Measurements from ENCODE around the gene AJAP1.
A peak's percentile ranks its signal among the peaks of the same experiment; 100 is the strongest.

AJAP1 gene

GRCh38 chr1:4612991-4613390, 41.4 kb upstream of the AJAP1 start:
- H2BK12ac ChIP-seq (ENCODE audit: low read length) = no peak overlapping the region
- no peak overlapping the region for H2AFZ ChIP-seq (ENCODE audit: low read length)
- no peak overlapping the region for H3K4ac ChIP-seq (ENCODE audit: low read length)
- peaks cover 0 to 9% of the 10 kb centered on the region in 2 donors for H3K9me3 ChIP-seq (replicated peaks in 1 of 2; ENCODE audit: control insufficient read depth in 2 of 2, insufficient read depth in 1 of 2, low read depth in 1 of 2, low read length in 2 of 2)
- no peak overlapping the region for H4K91ac ChIP-seq (ENCODE audit: low read depth, low read length, poor library complexity)
- H2AK5ac ChIP-seq (ENCODE audit: low read depth, low read length) = no peak overlapping the region
- no peaks in the 10 kb centered on the region for H3K79me1 ChIP-seq (ENCODE audit: low read depth, low read length)
- H3K27ac ChIP-seq (replicated peaks; ENCODE audit: low read length) = no peak overlapping the region
- H3K4me3 ChIP-seq (ENCODE audit: low read length in 2 of 2) = no peak overlapping the region
- no peak overlapping the region for H3K9ac ChIP-seq (ENCODE audit: low read depth, low read length, poor library complexity)
- no peak overlapping the region for H2BK15ac ChIP-seq (ENCODE audit: low read length)
- no peaks in the 10 kb centered on the region for H3K4me1 ChIP-seq (ENCODE audit: control insufficient read depth in 2 of 2, insufficient read depth in 1 of 2, low read depth in 1 of 2, low read length in 2 of 2)
- H3K36me3 ChIP-seq (replicated peaks in 1 of 2; ENCODE audit: control insufficient read depth in 2 of 2, insufficient read depth in 2 of 2, low read length in 2 of 2) = no peaks in the 10 kb centered on the region
- peaks cover 0 to 12% (median 0%) of the 10 kb centered on the region in 3 experiments for H3K27me3 ChIP-seq (ENCODE audit: control insufficient read depth in 3 of 3, insufficient read depth in 3 of 3, low read depth in 1 of 3, low read length in 3 of 3)
- H3K23ac ChIP-seq (ENCODE audit: low read depth, low read length, poor library complexity) = no peak overlapping the region
- H2BK5ac ChIP-seq (ENCODE audit: low read length) = no peak overlapping the region
- no peak for DNase-seq (ENCODE audit: low spot score)
- no peak overlapping the region for H3K14ac ChIP-seq (ENCODE audit: low read length)
- no peak overlapping the region for H4K8ac ChIP-seq (ENCODE audit: low read depth, low read length)
- no peak overlapping the region for H3K4me2 ChIP-seq (ENCODE audit: insufficient read depth, low read length, poor library complexity, severe bottlenecking)
- H2BK120ac ChIP-seq (ENCODE audit: low read depth, low read length) = no peak overlapping the region
- H3K18ac ChIP-seq (ENCODE audit: low read length) = no peak overlapping the region
- WGBS, 2 donors (ENCODE audit: extremely low coverage in 2 of 2, insufficient read length in 2 of 2, insufficient replicate concordance in 1 of 2) = no CpG with 5 or more reads among the region's 7 CpGs

- peak overlapping the region; percentile 96 for H2BK15ac ChIP-seq (ENCODE audit: low read length)
- H3K18ac ChIP-seq (ENCODE audit: low read length) = peak overlapping the region; percentile 61
- WGBS, 2 donors (ENCODE audit: extremely low coverage in 2 of 2, insufficient read length in 2 of 2, insufficient replicate concordance in 1 of 2) = no CpG with 5 or more reads among the region's 26 CpGs
- no peak overlapping the region for H4K91ac ChIP-seq (ENCODE audit: low read depth, low read length, poor library complexity)
- H3K9me3 ChIP-seq (replicated peaks in 1 of 2; ENCODE audit: control insufficient read depth in 2 of 2, insufficient read depth in 1 of 2, low read depth in 1 of 2, low read length in 2 of 2) = peaks cover 0 to 9% of the 10 kb centered on the region in 2 donors
- DNase-seq (ENCODE audit: low spot score) = no peak
- no peaks in the 10 kb centered on the region for H3K4me1 ChIP-seq (ENCODE audit: control insufficient read depth in 2 of 2, insufficient read depth in 1 of 2, low read depth in 1 of 2, low read length in 2 of 2)
- H3K4ac ChIP-seq (ENCODE audit: low read length) = peak overlapping the region; percentile 70
- H3K27ac ChIP-seq (replicated peaks; ENCODE audit: low read length) = no peak overlapping the region
- H3K79me1 ChIP-seq (ENCODE audit: low read depth, low read length) = no peaks in the 10 kb centered on the region
- no peak overlapping the region for H4K8ac ChIP-seq (ENCODE audit: low read depth, low read length)
- peak overlapping the region; percentile 78 for H3K14ac ChIP-seq (ENCODE audit: low read length)
- H2BK5ac ChIP-seq (ENCODE audit: low read length) = no peak overlapping the region
- no peak overlapping the region for H3K4me3 ChIP-seq (ENCODE audit: low read length in 2 of 2)
- H2BK120ac ChIP-seq (ENCODE audit: low read depth, low read length) = no peak overlapping the region
- H3K9ac ChIP-seq (ENCODE audit: low read depth, low read length, poor library complexity) = peak overlapping the region; percentile 13
- peak overlapping the region; percentile 45 for H3K23ac ChIP-seq (ENCODE audit: low read depth, low read length, poor library complexity)
- peaks cover 0 to 12% (median 0%) of the 10 kb centered on the region in 3 experiments for H3K27me3 ChIP-seq (ENCODE audit: control insufficient read depth in 3 of 3, insufficient read depth in 3 of 3, low read depth in 1 of 3, low read length in 3 of 3)
- peak overlapping the region; percentile 65 for H2AK5ac ChIP-seq (ENCODE audit: low read depth, low read length)
- no peaks in the 10 kb centered on the region for H3K36me3 ChIP-seq (replicated peaks in 1 of 2; ENCODE audit: control insufficient read depth in 2 of 2, insufficient read depth in 2 of 2, low read length in 2 of 2)
- H3K4me2 ChIP-seq (ENCODE audit: insufficient read depth, low read length, poor library complexity, severe bottlenecking) = no peak overlapping the region
- peak overlapping the region; percentile 92 for H2BK12ac ChIP-seq (ENCODE audit: low read length)
- H2AFZ ChIP-seq (ENCODE audit: low read length) = no peak overlapping the region
Observed at GRCh38 chr1:4613606-4614370, 40.6 kb upstream of the AJAP1 start.

GRCh38 chr1:4614371-4615137, 39.9 kb upstream of the AJAP1 start:
- DNase-seq (ENCODE audit: low spot score) = no peak

GRCh38 chr1:4615138-4615470, 39.3 kb upstream of the AJAP1 start:
- no peak overlapping the region for H3K4ac ChIP-seq (ENCODE audit: low read length)
- peaks cover 0 to 6% of the 10 kb centered on the region in 2 donors for H3K9me3 ChIP-seq (replicated peaks in 1 of 2; ENCODE audit: control insufficient read depth in 2 of 2, insufficient read depth in 1 of 2, low read depth in 1 of 2, low read length in 2 of 2)
- no peak overlapping the region for H2BK120ac ChIP-seq (ENCODE audit: low read depth, low read length)
- no CpG with 5 or more reads among the region's 15 CpGs for WGBS, 2 donors (ENCODE audit: extremely low coverage in 2 of 2, insufficient read length in 2 of 2, insufficient replicate concordance in 1 of 2)
- H4K91ac ChIP-seq (ENCODE audit: low read depth, low read length, poor library complexity) = no peak overlapping the region
- H3K14ac ChIP-seq (ENCODE audit: low read length) = no peak overlapping the region
- H2BK12ac ChIP-seq (ENCODE audit: low read length) = peak overlapping the region; percentile 35
- H3K18ac ChIP-seq (ENCODE audit: low read length) = peak overlapping the region; percentile 84
- H3K4me3 ChIP-seq (ENCODE audit: low read length in 2 of 2) = no peak overlapping the region
- no peak overlapping the region for H4K8ac ChIP-seq (ENCODE audit: low read depth, low read length)
- no peak overlapping the region for H3K9ac ChIP-seq (ENCODE audit: low read depth, low read length, poor library complexity)
- no peak overlapping the region for H2AFZ ChIP-seq (ENCODE audit: low read length)
- no peak overlapping the region for H2BK15ac ChIP-seq (ENCODE audit: low read length)
- H3K79me1 ChIP-seq (ENCODE audit: low read depth, low read length) = no peaks in the 10 kb centered on the region
- H3K4me2 ChIP-seq (ENCODE audit: insufficient read depth, low read length, poor library complexity, severe bottlenecking) = no peak overlapping the region
- peaks cover 0 to 12% (median 0%) of the 10 kb centered on the region in 3 experiments for H3K27me3 ChIP-seq (ENCODE audit: control insufficient read depth in 3 of 3, insufficient read depth in 3 of 3, low read depth in 1 of 3, low read length in 3 of 3)
- no peak overlapping the region for H3K27ac ChIP-seq (replicated peaks; ENCODE audit: low read length)
- H3K36me3 ChIP-seq (replicated peaks in 1 of 2; ENCODE audit: control insufficient read depth in 2 of 2, insufficient read depth in 2 of 2, low read length in 2 of 2) = no peaks in the 10 kb centered on the region
- no peak for DNase-seq (ENCODE audit: low spot score)
- peak overlapping the region; percentile 30 for H2AK5ac ChIP-seq (ENCODE audit: low read depth, low read length)
- H3K23ac ChIP-seq (ENCODE audit: low read depth, low read length, poor library complexity) = no peak overlapping the region
- H3K4me1 ChIP-seq (ENCODE audit: control insufficient read depth in 2 of 2, insufficient read depth in 1 of 2, low read depth in 1 of 2, low read length in 2 of 2) = no peaks in the 10 kb centered on the region
- no peak overlapping the region for H2BK5ac ChIP-seq (ENCODE audit: low read length)

More at GRCh38 chr1:4614371-4615137, 39.9 kb upstream of the AJAP1 start:
- H2BK15ac ChIP-seq (ENCODE audit: low read length) = peak overlapping the region; percentile 96
- H3K9me3 ChIP-seq (replicated peaks in 1 of 2; ENCODE audit: control insufficient read depth in 2 of 2, insufficient read depth in 1 of 2, low read depth in 1 of 2, low read length in 2 of 2) = peaks cover 0 to 8% of the 10 kb centered on the region in 2 donors
- no CpG with 5 or more reads among the region's 15 CpGs for WGBS, 2 donors (ENCODE audit: extremely low coverage in 2 of 2, insufficient read length in 2 of 2, insufficient replicate concordance in 1 of 2)
- H3K4ac ChIP-seq (ENCODE audit: low read length) = no peak overlapping the region
- peak overlapping the region; percentile 35 for H2BK12ac ChIP-seq (ENCODE audit: low read length)
- no peak overlapping the region for H2BK5ac ChIP-seq (ENCODE audit: low read length)
- no peaks in the 10 kb centered on the region for H3K4me1 ChIP-seq (ENCODE audit: control insufficient read depth in 2 of 2, insufficient read depth in 1 of 2, low read depth in 1 of 2, low read length in 2 of 2)
- H3K14ac ChIP-seq (ENCODE audit: low read length) = no peak overlapping the region
- peak overlapping the region; percentile 65 for H2AK5ac ChIP-seq (ENCODE audit: low read depth, low read length)
- no peaks in the 10 kb centered on the region for H3K36me3 ChIP-seq (replicated peaks in 1 of 2; ENCODE audit: control insufficient read depth in 2 of 2, insufficient read depth in 2 of 2, low read length in 2 of 2)
- H4K91ac ChIP-seq (ENCODE audit: low read depth, low read length, poor library complexity) = no peak overlapping the region
- H3K79me1 ChIP-seq (ENCODE audit: low read depth, low read length) = no peaks in the 10 kb centered on the region
- H2BK120ac ChIP-seq (ENCODE audit: low read depth, low read length) = no peak overlapping the region
- H3K27ac ChIP-seq (replicated peaks; ENCODE audit: low read length) = no peak overlapping the region
- peak overlapping the region; percentile 13 for H3K9ac ChIP-seq (ENCODE audit: low read depth, low read length, poor library complexity)
- H3K23ac ChIP-seq (ENCODE audit: low read depth, low read length, poor library complexity) = no peak overlapping the region
- H3K18ac ChIP-seq (ENCODE audit: low read length) = peak overlapping the region; percentile 84
- H2AFZ ChIP-seq (ENCODE audit: low read length) = no peak overlapping the region
- peaks cover 0 to 12% (median 0%) of the 10 kb centered on the region in 3 experiments for H3K27me3 ChIP-seq (ENCODE audit: control insufficient read depth in 3 of 3, insufficient read depth in 3 of 3, low read depth in 1 of 3, low read length in 3 of 3)
- H4K8ac ChIP-seq (ENCODE audit: low read depth, low read length) = no peak overlapping the region
- H3K4me2 ChIP-seq (ENCODE audit: insufficient read depth, low read length, poor library complexity, severe bottlenecking) = no peak overlapping the region
- no peak overlapping the region for H3K4me3 ChIP-seq (ENCODE audit: low read length in 2 of 2)

All from neuronal stem cell (in vitro differentiated cells).